Spleen (tissue), 11 donors: Measurements from ENCODE around the gene ATG7. TPM values are rescaled to one million over a fixed set of nuclear protein-coding genes. Genes with fewer than 3 reads are reported as not detected.

Experiments used
- DNase-seq: peaks from one replicate; pipeline ENCODE4 v3.0.0-alpha.2; 2020
- H3K27ac ChIP-seq, 8 donors: fragments of 200-600 bp; sonication (generic) in 7 of 8; 1 replicate in 4 of 8; 2 replicates in 4 of 8; pipeline versions ENCODE4 v1.5.0 to v1.8.0; 2016 to 2021; ENCODE audit warnings: inconsistent platforms in 4 of 8, mild to moderate bottlenecking in 4 of 8, moderate library complexity in 1 of 8
- H3K27me3 ChIP-seq, 7 donors: fragments of 200-600 bp; sonication (generic) in 6 of 7; replicated peaks in 1 of 7; 1 replicate in 4 of 7; 2 replicates in 3 of 7; pipeline versions ENCODE4 v1.5.0 to v1.8.0; 2016 to 2021; ENCODE audit warnings: inconsistent platforms in 3 of 7, mild to moderate bottlenecking in 1 of 7
- H3K36me3 ChIP-seq, 6 donors: fragments of 200-600 bp; sonication (generic) in 5 of 6; 1 replicate in 4 of 6; 2 replicates in 2 of 6; pipeline versions ENCODE4 v1.5.0 to v1.8.0; 2016 to 2021; ENCODE audit warnings: inconsistent platforms in 2 of 6
- H3K4me1 ChIP-seq, 6 donors: fragments of 200-600 bp; sonication (generic) in 5 of 6; 1 replicate in 3 of 6; 2 replicates in 3 of 6; pipeline versions ENCODE4 v1.5.0 to v1.8.0; 2016 to 2021; ENCODE audit warnings: inconsistent platforms in 3 of 6
- H3K4me3 ChIP-seq, 8 donors: fragments of 200-600 bp; sonication (generic) in 7 of 8; 1 replicate in 4 of 8; 2 replicates in 4 of 8; pipeline versions ENCODE4 v1.5.0 to v1.8.0; 2016 to 2021; ENCODE audit warnings: inconsistent platforms in 4 of 8, mild to moderate bottlenecking in 4 of 8, moderate library complexity in 2 of 8
- H3K9me3 ChIP-seq, 8 donors: fragments of 200-600 bp; sonication (generic) in 7 of 8; 1 replicate in 4 of 8; 2 replicates in 4 of 8; pipeline versions ENCODE4 v1.5.0 to v1.8.0; 2016 to 2021; ENCODE audit warnings: inconsistent platforms in 4 of 8
- POLR2A ChIP-seq, 3 donors: fragments of 450-650 bp; IDR thresholded peaks; one replicate each; pipeline ENCODE4 v1.5.1; 2017; ENCODE audit warnings: antibody characterized with exemption in 3 of 3, mild to moderate bottlenecking in 1 of 3
- POLR2AphosphoS5 ChIP-seq, 3 donors: sonication (generic); formaldehyde crosslinking; IDR thresholded peaks; one replicate each; pipeline ENCODE4 v1.5.1; 2017; ENCODE audit warnings: antibody characterized with exemption in 3 of 3
- WGBS, 5 donors: extraction: QIAGEN DNeasy Blood & Tissue Kit in 3 of 5; methylation state at CpG; one replicate each; pipeline versions ENCODE4 v1.1.5 to v1.1.7; 2013 to 2018; 5-methylcytosine and 5-hydroxymethylcytosine counted together
- intact Hi-C: fragments of 100-400 bp; cut with DNase I; formaldehyde crosslinking; loops from one replicate; pipeline ENCODE4 v1.15.0; 2023; ENCODE audit warnings: low total_unique reads
- polyA plus RNA-seq, 3 donors: library from polyadenylated mRNA; stranded (reverse); fragments of 200-250 nt; gene quantifications; one replicate each; pipeline ENCODE4 v1.2.1, GENCODE V29; 2013
- total RNA-seq, 7 donors: library from RNA; depleted of rRNA in 3 of 7; stranded (reverse); fragments of >200 nt in 3 of 7; fragmentation: NEBNext Ultra II Directional in 4 of 7; extraction: Animal tissue kit (Norgen Biotek cat#: 25700) in 4 of 7; gene quantifications; one replicate each; pipeline versions ENCODE4 v1.1.0 to v1.2.1, GENCODE V29; 2016 to 2021
- TF ChIP-seq, protein P1 (sequence below), 11 experiments: fragments of 200-600 bp in 7 of 11; fragments of 450-650 bp in 4 of 11; sonication (generic) in 4 of 11; IDR thresholded peaks in 8 of 11; conservative IDR thresholded peaks in 3 of 11; 1 replicate in 7 of 11; 2 replicates in 4 of 11; pipeline versions ENCODE4 v1.4.0 to v1.8.0; 2016 to 2021; ENCODE audit warnings: antibody characterized with exemption in 11 of 11, inconsistent platforms in 4 of 11, mild to moderate bottlenecking in 1 of 11
- donor health status: healthy with polysubstance abuse.
- donor health status: DM: no; HTN: no; CAD: no; lungs with moderate emphysema.
- donor health status: DM: no; HTN: no; CAD: no.
- donor health status: Bipolar disorder and iron deficiency.
- donor health status: healthy.
- donor health status: DM: no; HTN: no; CAD: no.
- donor health status: DM: yes; HTN: yes; CAD: no.

ATG7 gene
- total and polyA plus RNA-seq, 10 donors = 7.5 to 114 (median 77.1) TPM

- no peak overlapping the region for H3K4me3 ChIP-seq
- H3K4me1 ChIP-seq = peaks cover 0 to 21% (median 7%) of the 10 kb centered on the region in 6 donors
- no peaks in the 10 kb centered on the region for H3K27me3 ChIP-seq
- intact Hi-C loops = no loop called here
- H3K36me3 ChIP-seq = peaks cover 0 to 18% (median 0%) of the 10 kb centered on the region in 6 donors
- 59 to 79% (median 73%) methylated on average over 5 to 6 of the region's 6 CpGs for WGBS, 5 donors
- no peak for TF ChIP-seq POLR2A (IDR thresholded peaks at IDR 0.05)
- TF ChIP-seq, protein P1, sequence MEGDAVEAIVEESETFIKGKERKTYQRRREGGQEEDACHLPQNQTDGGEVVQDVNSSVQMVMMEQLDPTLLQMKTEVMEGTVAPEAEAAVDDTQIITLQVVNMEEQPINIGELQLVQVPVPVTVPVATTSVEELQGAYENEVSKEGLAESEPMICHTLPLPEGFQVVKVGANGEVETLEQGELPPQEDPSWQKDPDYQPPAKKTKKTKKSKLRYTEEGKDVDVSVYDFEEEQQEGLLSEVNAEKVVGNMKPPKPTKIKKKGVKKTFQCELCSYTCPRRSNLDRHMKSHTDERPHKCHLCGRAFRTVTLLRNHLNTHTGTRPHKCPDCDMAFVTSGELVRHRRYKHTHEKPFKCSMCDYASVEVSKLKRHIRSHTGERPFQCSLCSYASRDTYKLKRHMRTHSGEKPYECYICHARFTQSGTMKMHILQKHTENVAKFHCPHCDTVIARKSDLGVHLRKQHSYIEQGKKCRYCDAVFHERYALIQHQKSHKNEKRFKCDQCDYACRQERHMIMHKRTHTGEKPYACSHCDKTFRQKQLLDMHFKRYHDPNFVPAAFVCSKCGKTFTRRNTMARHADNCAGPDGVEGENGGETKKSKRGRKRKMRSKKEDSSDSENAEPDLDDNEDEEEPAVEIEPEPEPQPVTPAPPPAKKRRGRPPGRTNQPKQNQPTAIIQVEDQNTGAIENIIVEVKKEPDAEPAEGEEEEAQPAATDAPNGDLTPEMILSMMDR (IDR thresholded peaks at IDR 0.05 in 8 of 11, conservative IDR thresholded peaks at IDR 0.05 in 3 of 11) = no peak
- no peak for TF ChIP-seq POLR2AphosphoS5 (IDR thresholded peaks at IDR 0.05)
- H3K27ac ChIP-seq = peak overlapping the region in 6 of 8 donors; percentile 2 to 59 (median 48)
- no peak for DNase-seq
- H3K9me3 ChIP-seq = no peaks in the 10 kb centered on the region
These were observed 162.4 kb downstream of the ATG7 start for GRCh38 chr3:11434563-11435096.

DNA sequence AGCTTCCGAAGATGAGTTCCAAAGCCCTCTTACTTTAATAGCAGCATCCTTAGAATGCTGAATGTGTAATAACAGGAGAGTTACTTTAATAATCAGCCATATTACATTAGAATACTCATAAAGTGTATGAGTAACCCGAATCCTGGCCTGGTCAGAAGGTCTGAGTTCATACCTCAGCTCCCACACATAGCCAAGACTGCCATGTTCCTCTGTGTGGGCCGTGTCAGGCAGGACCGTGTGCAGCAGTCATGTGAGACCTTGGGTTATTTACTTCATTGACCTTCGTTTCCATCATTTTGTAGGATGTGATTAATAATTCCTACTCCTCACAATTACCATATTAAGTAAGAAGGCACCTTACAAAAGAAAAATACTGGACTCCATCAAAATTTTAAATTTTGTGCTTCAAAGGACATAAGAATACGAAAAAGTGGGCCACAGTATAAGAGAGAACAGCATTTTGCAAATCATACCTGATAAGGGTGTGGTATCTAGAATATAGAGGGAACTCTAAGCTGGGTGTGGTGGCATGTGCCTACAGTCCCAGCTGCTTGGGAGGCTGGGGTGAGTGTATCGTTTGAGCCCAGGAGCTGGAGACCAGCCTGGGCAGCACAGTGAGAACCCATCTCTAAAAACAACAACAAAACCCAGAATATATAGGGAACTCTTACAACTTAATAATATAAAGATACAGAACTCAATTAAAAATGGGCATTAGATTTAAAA, 163.4 kb downstream of the ATG7 start:
- H3K9me3 ChIP-seq = no peaks in the 10 kb centered on the region
- DNase-seq = no peak
- 83 to 91% (median 89%) methylated on average over 7 of the region's 7 CpGs for WGBS, 5 donors
- intact Hi-C loops = no loop called here
- H3K36me3 ChIP-seq = peaks cover 0 to 13% (median 0%) of the 10 kb centered on the region in 6 donors
- no peak overlapping the region for H3K27ac ChIP-seq
- no peaks in the 10 kb centered on the region for H3K27me3 ChIP-seq
- TF ChIP-seq POLR2AphosphoS5 (IDR thresholded peaks at IDR 0.05) = no peak
- TF ChIP-seq, protein P1 (IDR thresholded peaks at IDR 0.05 in 8 of 11, conservative IDR thresholded peaks at IDR 0.05 in 3 of 11) = no peak
- TF ChIP-seq POLR2A (IDR thresholded peaks at IDR 0.05) = no peak
- peaks cover 0 to 21% (median 7%) of the 10 kb centered on the region in 6 donors for H3K4me1 ChIP-seq
- no peak overlapping the region for H3K4me3 ChIP-seq

DNA sequence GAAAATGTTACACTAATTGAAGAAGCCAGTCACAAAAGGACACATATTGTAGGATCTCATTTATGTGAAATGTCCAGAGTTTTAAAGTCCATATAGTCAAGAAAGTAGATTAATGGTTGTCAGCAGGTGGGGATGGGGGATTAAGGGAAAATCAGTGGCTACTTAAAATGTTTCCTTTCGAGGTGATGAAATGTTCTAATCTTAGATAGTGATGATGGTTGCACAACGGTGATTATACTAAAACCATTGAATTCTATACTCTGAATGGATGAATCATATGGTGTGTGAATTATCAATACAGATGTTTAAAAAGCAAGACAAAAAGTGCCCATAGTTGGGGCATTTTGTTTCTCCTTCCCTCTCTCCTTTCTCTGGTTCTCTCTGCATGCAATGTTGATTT, 164.6 kb downstream of the ATG7 start:
- peaks cover 0 to 13% (median 0%) of the 10 kb centered on the region in 6 donors for H3K36me3 ChIP-seq
- no peak for DNase-seq
- no peaks in the 10 kb centered on the region for H3K9me3 ChIP-seq
- intact Hi-C loops = no loop called here
- TF ChIP-seq, protein P1 (IDR thresholded peaks at IDR 0.05 in 8 of 11, conservative IDR thresholded peaks at IDR 0.05 in 3 of 11) = no peak
- TF ChIP-seq POLR2AphosphoS5 (IDR thresholded peaks at IDR 0.05) = no peak
- no peak for TF ChIP-seq POLR2A (IDR thresholded peaks at IDR 0.05)
- 71 to 87% (median 77%) methylated on average over 2 of the region's 2 CpGs for WGBS, 5 donors
- peaks cover 0 to 24% (median 7%) of the 10 kb centered on the region in 6 donors for H3K4me1 ChIP-seq
- no peak overlapping the region for H3K4me3 ChIP-seq
- H3K27me3 ChIP-seq = no peaks in the 10 kb centered on the region
- no peak overlapping the region for H3K27ac ChIP-seq

DNA sequence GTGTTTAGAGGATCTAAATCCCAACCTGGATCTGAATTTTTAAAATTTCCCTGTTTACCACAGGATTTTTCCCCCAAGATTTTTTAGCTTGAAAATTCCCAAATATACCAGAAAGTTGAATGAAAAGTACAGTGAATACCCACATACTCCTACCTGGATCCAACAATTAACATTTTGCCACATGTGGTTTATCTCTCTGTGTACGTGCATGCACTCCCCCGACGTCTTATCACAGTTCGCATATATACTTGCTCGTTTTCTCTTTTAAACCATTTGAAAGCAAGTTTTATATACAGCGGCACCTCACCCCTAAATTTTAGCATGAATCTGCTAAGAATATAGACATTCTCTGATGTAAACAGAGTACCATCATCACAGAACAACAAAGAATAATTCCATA, 165.3 kb downstream of the ATG7 start:
- H3K27ac ChIP-seq = no peak overlapping the region
- H3K27me3 ChIP-seq = no peaks in the 10 kb centered on the region
- 96 to 98% (median 97%) methylated on average over 6 of the region's 6 CpGs for WGBS, 5 donors
- DNase-seq = no peak
- H3K36me3 ChIP-seq = peaks cover 0 to 16% (median 0%) of the 10 kb centered on the region in 6 donors
- intact Hi-C loops = no loop called here
- no peaks in the 10 kb centered on the region for H3K9me3 ChIP-seq
- no peak overlapping the region for H3K4me3 ChIP-seq
- peaks cover 0 to 24% (median 7%) of the 10 kb centered on the region in 6 donors for H3K4me1 ChIP-seq
- TF ChIP-seq POLR2AphosphoS5 (IDR thresholded peaks at IDR 0.05) (no peak), POLR2A (IDR thresholded peaks at IDR 0.05) (no peak)
- TF ChIP-seq, protein P1 (IDR thresholded peaks at IDR 0.05 in 8 of 11, conservative IDR thresholded peaks at IDR 0.05 in 3 of 11) = no peak
